K562 (cell line): ENCODE results near the gene FOXO3. TPM values are rescaled to one million over a fixed set of nuclear protein-coding genes. Genes with fewer than 3 reads are reported as not detected.

Experiments used
- ATAC-seq: fragments of 200-7000 bp; cut with Tn5 transposase; 3 replicates; pipeline ENCODE4 v1.9.1; 2020; ENCODE audit warnings: moderate library complexity
- BruUV-seq: library from RNA; stranded (reverse); fragments of 400-500 nt; replicated peaks from 2 replicates; lab custom pipeline; 2021; lab: Mats Ljungman, UMichigan
- CTCF ChIA-PET: fragments of 300-600 bp; formaldehyde crosslinking; extraction: SDS; loops from one replicate; lab custom pipeline; 2021; ENCODE audit warnings: low intra/inter-chr PET ratio; lab: Yijun Ruan, JAX
- POLR2A ChIA-PET: fragments of 300-600, 350-650 bp; sonication (Branson Sonifier 250); formaldehyde crosslinking; extraction: SDS; loops from one replicate; lab custom pipeline; 2021; ENCODE audit warnings: antibody characterized with exemption, inconsistent platforms; lab: Yijun Ruan, JAX
- DNase-seq, 4 experiments: peaks; one replicate each; pipeline versions ENCODE4 v3.0.0 to v3.0.0-alpha.2; 2011 to 2018; ENCODE audit warnings: low spot score in 3 of 4, mixed read lengths in 3 of 4; ENCODE audit errors: extremely low read depth in 1 of 4
- FAIRE-seq: peaks from 2 replicates; lab custom pipeline; 2011; peaks lifted over from hg19 to GRCh38; lab: Jason Lieb, UNC
- H2AFZ ChIP-seq: 2 replicates; pipeline ENCODE4 v1.6.0; 2011; ENCODE audit warnings: low read depth, low read length, control low read depth, inconsistent platforms
- H3K27ac ChIP-seq: fragments of 200-600 bp; 3 replicates; pipeline ENCODE4 v1.8.0; 2011; ENCODE audit warnings: low read depth, mild to moderate bottlenecking, control low read depth, inconsistent platforms, low read length, moderate library complexity, mixed read lengths; ENCODE audit errors: extremely low read depth
- H3K27me3 ChIP-seq, 2 experiments: fragments of 300-600 bp in 1 of 2; 2 replicates in 1 of 2; 3 replicates in 1 of 2; pipeline versions ENCODE4 v1.6.0 to v1.8.0; 2011; ENCODE audit warnings: inconsistent platforms in 2 of 2, low read length in 2 of 2, mild to moderate bottlenecking in 1 of 2, mixed read lengths in 1 of 2, moderate library complexity in 1 of 2; ENCODE audit not compliant: control insufficient read depth in 2 of 2, insufficient read depth in 2 of 2
- H3K36me3 ChIP-seq: fragments of 300-600 bp; 3 replicates; pipeline ENCODE4 v1.8.0; 2011; ENCODE audit warnings: mild to moderate bottlenecking, low read length, inconsistent platforms; ENCODE audit not compliant: control insufficient read depth, insufficient read depth
- H3K4me1 ChIP-seq, 2 experiments: fragments of 200-600 bp in 1 of 2; replicated peaks in 1 of 2; 2 replicates in 1 of 2; 3 replicates in 1 of 2; pipeline versions ENCODE4 v1.5.1 to v1.8.0; 2011; ENCODE audit warnings: inconsistent platforms in 2 of 2, low read length in 2 of 2, mild to moderate bottlenecking in 1 of 2, mixed read lengths in 1 of 2, moderate library complexity in 1 of 2; ENCODE audit not compliant: control insufficient read depth in 2 of 2, insufficient read depth in 2 of 2
- H3K4me2 ChIP-seq: 2 replicates; pipeline ENCODE4 v1.6.1; 2011; ENCODE audit warnings: low read length, control low read depth, inconsistent platforms, mixed read lengths; ENCODE audit not compliant: insufficient read depth
- H3K4me3 ChIP-seq: fragments of 200-600 bp; sonication (generic), shearing (Covaris generic); 2 replicates; pipeline ENCODE4 v1.5.1; 2016; ENCODE audit warnings: control low read depth, inconsistent platforms
- H3K79me2 ChIP-seq: fragments of 200-600 bp; 3 replicates; pipeline ENCODE4 v1.8.0; 2011; ENCODE audit warnings: low read length, inconsistent platforms; ENCODE audit not compliant: control insufficient read depth, insufficient read depth
- H3K9ac ChIP-seq, 2 experiments: 2 replicates each; pipeline versions ENCODE4 v1.6.0 to v1.6.1; 2011; ENCODE audit warnings: low read depth in 2 of 2, low read length in 2 of 2, control low read depth in 1 of 2, inconsistent platforms in 1 of 2, mild to moderate bottlenecking in 1 of 2, mixed read lengths in 1 of 2; ENCODE audit not compliant: insufficient read depth in 1 of 2
- H3K9me1 ChIP-seq: one replicate; pipeline ENCODE4 v1.6.0; 2011; ENCODE audit warnings: inconsistent platforms, mild to moderate bottlenecking, low read length, moderate library complexity; ENCODE audit not compliant: control insufficient read depth, insufficient read depth
- H3K9me3 ChIP-seq: replicated peaks from 2 replicates; pipeline ENCODE4 v1.5.1; 2011; ENCODE audit warnings: low read depth, low read length, inconsistent platforms; ENCODE audit not compliant: control insufficient read depth, insufficient read depth
- H4K20me1 ChIP-seq: replicated peaks from 2 replicates; pipeline ENCODE4 v1.6.1; 2011; ENCODE audit warnings: low read length, inconsistent platforms, mixed read lengths; ENCODE audit not compliant: control insufficient read depth, insufficient read depth
- FOXM1 ChIP-seq, 2 experiments: fragments of 450-650 bp in 1 of 2; sonication (generic) in 1 of 2; formaldehyde crosslinking in 1 of 2; IDR thresholded peaks; 2 replicates each; pipeline versions ENCODE4 v1.6.1 to v1.9.0; 2017 to 2022; ENCODE audit warnings: low read depth in 2 of 2, mild to moderate bottlenecking in 2 of 2, missing genetic modification reagents in 1 of 2, moderate library complexity in 1 of 2
- HMG20B ChIP-seq: fragments of 250-450 bp; sonication (Bioruptor Pico); IDR thresholded peaks from 2 replicates; pipeline ENCODE4 v1.5.0; 2021; ENCODE audit warnings: mild to moderate bottlenecking
- HNRNPLL ChIP-seq: fragments of 200-400 bp; formaldehyde crosslinking; IDR thresholded peaks from 2 replicates; pipeline ENCODE4 v1.6.1; 2017; ENCODE audit warnings: low read length, low read depth, mild to moderate bottlenecking; ENCODE audit not compliant: poor library complexity, severe bottlenecking
- PHF8 ChIP-seq: fragments of 200-600 bp; sonication (generic); IDR thresholded peaks from 2 replicates; pipeline ENCODE4 v1.6.1; 2012; ENCODE audit warnings: mixed run types, mild to moderate bottlenecking, inconsistent platforms, low read length, moderate library complexity, borderline replicate concordance
- SIN3A ChIP-seq, 2 experiments: fragments of 150-350 bp in 1 of 2; IDR thresholded peaks; 2 replicates each; pipeline ENCODE4 v1.6.1; 2011 to 2016; ENCODE audit warnings: borderline replicate concordance in 2 of 2, low read depth in 2 of 2, low read length in 2 of 2, mild to moderate bottlenecking in 2 of 2, moderate library complexity in 2 of 2; ENCODE audit not compliant: control insufficient read depth in 1 of 2
- ZNF274 ChIP-seq: IDR thresholded peaks from 2 replicates; pipeline ENCODE4 v1.6.1; 2011; ENCODE audit warnings: low read depth, mild to moderate bottlenecking, low read length, moderate library complexity, borderline replicate concordance
- ZNF561 ChIP-seq: fragments of 450-650 bp; formaldehyde crosslinking; conservative IDR thresholded peaks from 2 replicates; pipeline ENCODE4 v1.4.0; 2020; ENCODE audit warnings: mild to moderate bottlenecking, moderate library complexity
- WGBS: fragments of 100-300 bp; shearing (Covaris generic); methylation state at CpG from one replicate; pipeline ENCODE4 v1.1.6; 2016; ENCODE audit warnings: low coverage, mixed read lengths; ENCODE audit not compliant: insufficient coverage; ENCODE audit errors: missing lambda C conversion rate; 5-methylcytosine and 5-hydroxymethylcytosine counted together
- in situ Hi-C: fragments of 300-500 bp; cut with MboI; formaldehyde crosslinking; loops from 4 replicates; pipeline ENCODE4 v1.15.0; 2018; ENCODE audit warnings: inconsistent platforms, mixed read lengths
- intact Hi-C: fragments of 100-400 bp; cut with micrococcal nuclease; formaldehyde crosslinking; loops from 2 replicates; pipeline ENCODE4 v1.14.2; 2022
- polyA plus RNA-seq, 8 experiments: library from polyadenylated mRNA; depleted of rRNA in 4 of 8; stranded (reverse) in 5 of 8; unstranded in 3 of 8; fragments of >200 nt; fragmentation: Nextera tagmentation in 2 of 8; fragmentation: Illumina TruSeq in 1 of 8; extraction: Ambion mirVana in 2 of 8; extraction: Trizol in 1 of 8; gene quantifications; 2 replicates each; pipeline versions ENCODE4 v1.2.1 to v1.2.3, GENCODE V29; 2011 to 2014; ENCODE audit warnings: inconsistent platforms in 1 of 8, missing spikeins in 1 of 8
- total RNA-seq, 7 experiments: library from RNA; depleted of rRNA in 6 of 7; stranded (reverse); fragments of >200 nt in 6 of 7; fragmentation: Illumina TruSeq in 2 of 7; extraction: Trizol in 2 of 7; gene quantifications; 2 replicates each; pipeline versions ENCODE4 v1.2.1 to v1.2.3, GENCODE V29; 2011 to 2021; ENCODE audit warnings: low replicate concordance in 1 of 7
- TF ChIP-seq, protein P1 (sequence below): sonication (generic); formaldehyde crosslinking; IDR thresholded peaks from 2 replicates; pipeline ENCODE4 v1.8.0; 2022; ENCODE audit warnings: mild to moderate bottlenecking, missing genetic modification reagents
- TF ChIP-seq, protein P2 (sequence below): fragments of 450-650 bp; formaldehyde crosslinking; conservative IDR thresholded peaks from 2 replicates; pipeline ENCODE4 v1.4.0; 2022; ENCODE audit warnings: mild to moderate bottlenecking, missing genetic modification characterization
- TF ChIP-seq, protein P3 (sequence below): fragments of 250-450 bp; sonication (Bioruptor Pico); IDR thresholded peaks from 2 replicates; pipeline ENCODE4 v1.5.0; 2020; ENCODE audit warnings: mild to moderate bottlenecking, borderline replicate concordance
- TF ChIP-seq, protein P4 (sequence below): sonication (generic); formaldehyde crosslinking; IDR thresholded peaks from 2 replicates; pipeline ENCODE4 v1.8.1; 2023; ENCODE audit warnings: missing genetic modification reagents, mild to moderate bottlenecking, borderline replicate concordance

FOXO3 gene
- total and polyA plus RNA-seq, 9 of the 15 experiments (the other 6 are each of a cell fraction or from before 2014, with no cell fraction given), result 3.0 to 14.6 (median 6.0) TPM

DNA sequence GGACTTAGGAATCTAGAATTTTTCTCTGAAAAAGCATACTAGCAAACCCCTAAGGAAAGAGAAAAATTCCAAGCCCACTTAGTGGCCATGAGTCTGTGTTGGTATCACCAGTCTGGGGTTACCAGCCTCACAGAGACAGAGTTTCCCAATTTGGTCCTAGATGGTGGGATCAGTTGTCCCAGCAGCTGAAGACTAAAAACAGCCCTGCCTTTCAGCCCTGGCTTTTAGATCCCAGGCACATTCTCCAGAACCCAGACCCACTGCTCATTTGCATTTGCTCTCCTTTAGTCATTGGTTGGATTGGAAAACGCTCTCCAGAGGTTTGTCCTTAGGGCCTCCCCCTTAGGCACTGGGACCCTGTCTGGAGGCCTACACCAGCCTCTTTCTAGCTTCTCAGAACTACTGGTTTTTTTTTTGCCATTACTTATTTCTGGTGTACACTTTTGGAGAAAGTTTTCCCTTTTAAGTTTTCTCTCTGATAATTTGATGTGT lies 39.1 kb upstream of the FOXO3 start:
- ChIA-PET CTCF (no interaction called here), POLR2A (interaction anchor here (0.7 kb wide), 1 partner anchor 1413 kb away, joined by 3 read pairs; no protein-coding TSS in a partner anchor)
- H3K9me1 ChIP-seq, result no peaks in the 10 kb centered on the region
- no peak overlapping the region for H3K4me3 ChIP-seq
- intact Hi-C loops, result no loop called here
- WGBS, result 75% methylated on average over 1 of the region's 1 CpG
- no peaks in the 10 kb centered on the region for H3K9me3 ChIP-seq
- BruUV-seq, result no TSS peak
- in situ Hi-C loops, result no loop called here
- peaks cover 13% of the 10 kb centered on the region; the same call in 2 of the 3 replicates for H3K36me3 ChIP-seq
- FAIRE-seq (no peak), ATAC-seq (no peak), DNase-seq (no peak)
- no peaks in the 10 kb centered on the region for H3K27me3 ChIP-seq
- no peaks in the 10 kb centered on the region for H4K20me1 ChIP-seq
- H3K79me2 ChIP-seq, result no peaks in the 10 kb centered on the region
- no peak overlapping the region for H2AFZ ChIP-seq
- no peaks in the 10 kb centered on the region for H3K4me1 ChIP-seq
- H3K27ac ChIP-seq, result no peak overlapping the region
- no peak overlapping the region for H3K9ac ChIP-seq
- no peak overlapping the region for H3K4me2 ChIP-seq
- TF ChIP-seq HNRNPLL (no peak), ZNF561 (no peak), HMG20B (no peak), PHF8 (no peak), ZNF274 (no peak), SIN3A (IDR thresholded peaks at IDR 0.05; ENCODE audit: borderline replicate concordance in 2 of 2, control insufficient read depth in 1 of 2, low read depth in 2 of 2, low read length in 2 of 2) (no peak), FOXM1 (IDR thresholded peaks at IDR 0.05; ENCODE audit: low read depth) (no peak), FOXM1 (CRISPR knock-in tag; IDR thresholded peaks at IDR 0.05; ENCODE audit: low read depth) (no peak)
- TF ChIP-seq, protein P1, sequence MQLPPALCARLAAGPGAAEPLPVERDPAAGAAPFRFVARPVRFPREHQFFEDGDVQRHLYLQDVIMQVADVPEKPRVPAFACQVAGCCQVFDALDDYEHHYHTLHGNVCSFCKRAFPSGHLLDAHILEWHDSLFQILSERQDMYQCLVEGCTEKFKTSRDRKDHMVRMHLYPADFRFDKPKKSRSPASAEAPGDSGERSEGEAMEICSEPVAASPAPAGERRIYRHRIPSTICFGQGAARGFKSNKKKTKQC, result no peak
- TF ChIP-seq, protein P2, sequence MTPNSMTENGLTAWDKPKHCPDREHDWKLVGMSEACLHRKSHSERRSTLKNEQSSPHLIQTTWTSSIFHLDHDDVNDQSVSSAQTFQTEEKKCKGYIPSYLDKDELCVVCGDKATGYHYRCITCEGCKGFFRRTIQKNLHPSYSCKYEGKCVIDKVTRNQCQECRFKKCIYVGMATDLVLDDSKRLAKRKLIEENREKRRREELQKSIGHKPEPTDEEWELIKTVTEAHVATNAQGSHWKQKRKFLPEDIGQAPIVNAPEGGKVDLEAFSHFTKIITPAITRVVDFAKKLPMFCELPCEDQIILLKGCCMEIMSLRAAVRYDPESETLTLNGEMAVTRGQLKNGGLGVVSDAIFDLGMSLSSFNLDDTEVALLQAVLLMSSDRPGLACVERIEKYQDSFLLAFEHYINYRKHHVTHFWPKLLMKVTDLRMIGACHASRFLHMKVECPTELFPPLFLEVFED (CRISPR knock-in tag), result no peak
- TF ChIP-seq, protein P3, sequence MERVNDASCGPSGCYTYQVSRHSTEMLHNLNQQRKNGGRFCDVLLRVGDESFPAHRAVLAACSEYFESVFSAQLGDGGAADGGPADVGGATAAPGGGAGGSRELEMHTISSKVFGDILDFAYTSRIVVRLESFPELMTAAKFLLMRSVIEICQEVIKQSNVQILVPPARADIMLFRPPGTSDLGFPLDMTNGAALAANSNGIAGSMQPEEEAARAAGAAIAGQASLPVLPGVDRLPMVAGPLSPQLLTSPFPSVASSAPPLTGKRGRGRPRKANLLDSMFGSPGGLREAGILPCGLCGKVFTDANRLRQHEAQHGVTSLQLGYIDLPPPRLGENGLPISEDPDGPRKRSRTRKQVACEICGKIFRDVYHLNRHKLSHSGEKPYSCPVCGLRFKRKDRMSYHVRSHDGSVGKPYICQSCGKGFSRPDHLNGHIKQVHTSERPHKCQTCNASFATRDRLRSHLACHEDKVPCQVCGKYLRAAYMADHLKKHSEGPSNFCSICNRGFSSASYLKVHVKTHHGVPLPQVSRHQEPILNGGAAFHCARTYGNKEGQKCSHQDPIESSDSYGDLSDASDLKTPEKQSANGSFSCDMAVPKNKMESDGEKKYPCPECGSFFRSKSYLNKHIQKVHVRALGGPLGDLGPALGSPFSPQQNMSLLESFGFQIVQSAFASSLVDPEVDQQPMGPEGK, result no peak
- TF ChIP-seq, protein P4, sequence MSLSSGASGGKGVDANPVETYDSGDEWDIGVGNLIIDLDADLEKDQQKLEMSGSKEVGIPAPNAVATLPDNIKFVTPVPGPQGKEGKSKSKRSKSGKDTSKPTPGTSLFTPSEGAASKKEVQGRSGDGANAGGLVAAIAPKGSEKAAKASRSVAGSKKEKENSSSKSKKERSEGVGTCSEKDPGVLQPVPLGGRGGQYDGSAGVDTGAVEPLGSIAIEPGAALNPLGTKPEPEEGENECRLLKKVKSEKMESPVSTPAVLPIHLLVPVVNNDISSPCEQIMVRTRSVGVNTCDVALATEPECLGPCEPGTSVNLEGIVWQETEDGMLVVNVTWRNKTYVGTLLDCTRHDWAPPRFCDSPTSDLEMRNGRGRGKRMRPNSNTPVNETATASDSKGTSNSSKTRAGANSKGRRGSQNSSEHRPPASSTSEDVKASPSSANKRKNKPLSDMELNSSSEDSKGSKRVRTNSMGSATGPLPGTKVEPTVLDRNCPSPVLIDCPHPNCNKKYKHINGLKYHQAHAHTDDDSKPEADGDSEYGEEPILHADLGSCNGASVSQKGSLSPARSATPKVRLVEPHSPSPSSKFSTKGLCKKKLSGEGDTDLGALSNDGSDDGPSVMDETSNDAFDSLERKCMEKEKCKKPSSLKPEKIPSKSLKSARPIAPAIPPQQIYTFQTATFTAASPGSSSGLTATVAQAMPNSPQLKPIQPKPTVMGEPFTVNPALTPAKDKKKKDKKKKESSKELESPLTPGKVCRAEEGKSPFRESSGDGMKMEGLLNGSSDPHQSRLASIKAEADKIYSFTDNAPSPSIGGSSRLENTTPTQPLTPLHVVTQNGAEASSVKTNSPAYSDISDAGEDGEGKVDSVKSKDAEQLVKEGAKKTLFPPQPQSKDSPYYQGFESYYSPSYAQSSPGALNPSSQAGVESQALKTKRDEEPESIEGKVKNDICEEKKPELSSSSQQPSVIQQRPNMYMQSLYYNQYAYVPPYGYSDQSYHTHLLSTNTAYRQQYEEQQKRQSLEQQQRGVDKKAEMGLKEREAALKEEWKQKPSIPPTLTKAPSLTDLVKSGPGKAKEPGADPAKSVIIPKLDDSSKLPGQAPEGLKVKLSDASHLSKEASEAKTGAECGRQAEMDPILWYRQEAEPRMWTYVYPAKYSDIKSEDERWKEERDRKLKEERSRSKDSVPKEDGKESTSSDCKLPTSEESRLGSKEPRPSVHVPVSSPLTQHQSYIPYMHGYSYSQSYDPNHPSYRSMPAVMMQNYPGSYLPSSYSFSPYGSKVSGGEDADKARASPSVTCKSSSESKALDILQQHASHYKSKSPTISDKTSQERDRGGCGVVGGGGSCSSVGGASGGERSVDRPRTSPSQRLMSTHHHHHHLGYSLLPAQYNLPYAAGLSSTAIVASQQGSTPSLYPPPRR, result no peak
